ENCODE data around the gene EFCAB6.

DNA sequence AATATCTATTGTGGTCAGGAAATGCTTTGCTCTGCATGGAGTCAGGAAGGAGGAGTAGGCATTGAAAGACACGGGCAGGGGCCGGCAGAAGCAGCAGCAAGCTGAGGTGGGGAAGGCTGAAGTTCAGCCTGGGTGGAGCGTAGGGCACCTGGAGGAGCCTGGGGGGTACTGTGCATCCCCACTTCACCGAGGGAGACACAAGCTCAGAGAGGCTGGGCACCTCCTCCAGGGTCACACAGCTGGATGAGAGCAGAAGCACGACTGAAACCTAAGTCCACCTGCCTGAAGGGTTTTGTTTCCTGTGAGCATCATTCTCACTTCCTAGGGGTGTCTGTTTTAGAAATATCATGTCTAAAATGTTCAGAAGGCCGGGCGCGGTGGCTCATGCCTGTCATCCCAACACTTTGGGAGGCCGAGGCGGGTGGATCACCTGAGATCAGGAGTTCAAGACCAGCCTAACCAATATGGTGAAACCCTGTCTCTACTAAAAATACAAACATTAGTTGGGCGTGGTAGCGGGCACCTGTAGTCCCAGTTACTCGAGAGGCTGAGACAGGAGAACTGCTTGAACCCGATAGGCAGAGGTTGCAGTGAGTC, 262.0 kb downstream of the EFCAB6 start:
- TF ChIP-seq, protein P1, sequence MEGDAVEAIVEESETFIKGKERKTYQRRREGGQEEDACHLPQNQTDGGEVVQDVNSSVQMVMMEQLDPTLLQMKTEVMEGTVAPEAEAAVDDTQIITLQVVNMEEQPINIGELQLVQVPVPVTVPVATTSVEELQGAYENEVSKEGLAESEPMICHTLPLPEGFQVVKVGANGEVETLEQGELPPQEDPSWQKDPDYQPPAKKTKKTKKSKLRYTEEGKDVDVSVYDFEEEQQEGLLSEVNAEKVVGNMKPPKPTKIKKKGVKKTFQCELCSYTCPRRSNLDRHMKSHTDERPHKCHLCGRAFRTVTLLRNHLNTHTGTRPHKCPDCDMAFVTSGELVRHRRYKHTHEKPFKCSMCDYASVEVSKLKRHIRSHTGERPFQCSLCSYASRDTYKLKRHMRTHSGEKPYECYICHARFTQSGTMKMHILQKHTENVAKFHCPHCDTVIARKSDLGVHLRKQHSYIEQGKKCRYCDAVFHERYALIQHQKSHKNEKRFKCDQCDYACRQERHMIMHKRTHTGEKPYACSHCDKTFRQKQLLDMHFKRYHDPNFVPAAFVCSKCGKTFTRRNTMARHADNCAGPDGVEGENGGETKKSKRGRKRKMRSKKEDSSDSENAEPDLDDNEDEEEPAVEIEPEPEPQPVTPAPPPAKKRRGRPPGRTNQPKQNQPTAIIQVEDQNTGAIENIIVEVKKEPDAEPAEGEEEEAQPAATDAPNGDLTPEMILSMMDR (IDR thresholded peaks at IDR 0.05), result no peak
- TF ChIP-seq POLR2A (IDR thresholded peaks at IDR 0.05), result no peak

Measured in adrenal gland (tissue), 5 donors.